ENCODE results near the gene BAD. TPM values are rescaled to one million over a fixed set of nuclear protein-coding genes. Genes with fewer than 3 reads are reported as not detected.

Gene BAD
- total RNA-seq, 4 donors from 2014 or later = 27.8 to 88.0 (median 76.3) TPM

GRCh38 chr11:64263947-64264317 lies 20.5 kb downstream of the BAD start:
- H3K9me3 ChIP-seq = no peaks in the 10 kb centered on the region
- H3K4me3 ChIP-seq = no peak overlapping the region
- no peak overlapping the region for H3K27ac ChIP-seq
- H3K4me1 ChIP-seq = peaks cover 14% of the 10 kb centered on the region in 2 donors
- no peaks in the 10 kb centered on the region for H3K27me3 ChIP-seq
- intact Hi-C loops (cut with DNase I; ENCODE audit: low total_unique reads) = no loop called here
- ATAC-seq (no peak), DNase-seq (no peak)
- H3K36me3 ChIP-seq = peaks cover 0 to 30% of the 10 kb centered on the region in 2 donors
- TF ChIP-seq CTCF (IDR thresholded peaks at IDR 0.05 in 4 of 5, conservative IDR thresholded peaks at IDR 0.05 in 1 of 5) (no peak), POLR2A (IDR thresholded peaks at IDR 0.05) (no peak)
- in situ Hi-C loops (cut with MboI; ENCODE audit: low sequenced_read_pairs in 4 of 4) = no loop called here

- ATAC-seq (no peak), DNase-seq (no peak)
- in situ Hi-C loops (cut with MboI; ENCODE audit: low sequenced_read_pairs in 4 of 4) (no loop called here), intact Hi-C loops (cut with DNase I; ENCODE audit: low total_unique reads) (no loop called here)
- Histone ChIP-seq H3K36me3 (peaks cover 0 to 37% of the 10 kb centered on the region in 2 donors), H3K27ac (no peak overlapping the region), H3K9me3 (no peaks in the 10 kb centered on the region), H3K27me3 (no peaks in the 10 kb centered on the region), H3K4me1 (peaks cover 7% of the 10 kb centered on the region in 2 donors), H3K4me3 (no peak overlapping the region)
- TF ChIP-seq POLR2A (IDR thresholded peaks at IDR 0.05) (no peak), CTCF (IDR thresholded peaks at IDR 0.05 in 4 of 5, conservative IDR thresholded peaks at IDR 0.05 in 1 of 5) (no peak)
Observed at GRCh38 chr11:64263021-64263946, 21.2 kb downstream of the BAD start.

DNA sequence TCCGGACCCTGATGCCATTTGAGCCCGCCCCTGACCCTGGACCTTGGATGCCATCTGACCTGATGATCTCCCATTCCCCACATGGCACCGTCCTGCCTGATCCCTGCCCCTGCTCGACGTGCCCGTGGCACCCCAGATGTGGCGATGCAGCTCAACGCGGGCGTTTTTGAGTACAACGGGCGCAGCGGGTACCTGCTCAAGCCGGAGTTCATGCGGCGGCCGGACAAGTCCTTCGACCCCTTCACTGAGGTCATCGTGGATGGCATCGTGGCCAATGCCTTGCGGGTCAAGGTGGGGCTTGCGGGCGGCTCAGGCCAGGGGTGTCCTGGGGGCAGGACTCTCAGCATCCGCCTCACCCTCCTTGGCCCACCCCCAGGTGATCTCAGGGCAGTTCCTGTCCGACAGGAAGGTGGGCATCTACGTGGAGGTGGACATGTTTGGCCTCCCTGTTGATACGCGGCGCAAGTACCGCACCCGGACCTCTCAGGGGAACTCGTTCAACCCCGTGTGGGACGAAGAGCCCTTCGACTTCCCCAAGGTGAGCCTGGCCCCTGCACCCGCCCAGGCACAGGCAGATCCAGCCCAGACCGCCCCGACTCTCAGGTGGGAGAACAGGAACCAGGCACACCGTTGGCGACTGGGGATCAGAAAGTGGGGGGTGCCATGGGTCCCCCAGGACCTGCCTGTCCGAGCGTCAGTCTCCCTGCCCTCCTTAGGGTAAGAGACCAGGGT lies 22.0 kb downstream of the BAD start:
- DNase-seq (no peak), ATAC-seq (no peak)
- Histone ChIP-seq H3K4me3 (no peak overlapping the region), H3K4me1 (no peaks in the 10 kb centered on the region), H3K27me3 (no peaks in the 10 kb centered on the region), H3K36me3 (peaks cover 0 to 41% of the 10 kb centered on the region in 2 donors), H3K9me3 (no peaks in the 10 kb centered on the region), H3K27ac (no peak overlapping the region)
- intact Hi-C loops (cut with DNase I; ENCODE audit: low total_unique reads) = no loop called here
- in situ Hi-C loops (cut with MboI; ENCODE audit: low sequenced_read_pairs in 4 of 4) = no loop called here
- TF ChIP-seq POLR2A (IDR thresholded peaks at IDR 0.05) (no peak), CTCF (IDR thresholded peaks at IDR 0.05 in 4 of 5, conservative IDR thresholded peaks at IDR 0.05 in 1 of 5) (no peak)

- ATAC-seq = no peak
- peaks cover 0 to 42% of the 10 kb centered on the region in 2 donors for H3K36me3 ChIP-seq
- no peak overlapping the region for H3K4me3 ChIP-seq
- H3K4me1 ChIP-seq = no peaks in the 10 kb centered on the region
- intact Hi-C loops (cut with DNase I; ENCODE audit: low total_unique reads) = no loop called here
- H3K9me3 ChIP-seq = no peaks in the 10 kb centered on the region
- no peaks in the 10 kb centered on the region for H3K27me3 ChIP-seq
- no peak overlapping the region for H3K27ac ChIP-seq
- in situ Hi-C loops (cut with MboI; ENCODE audit: low sequenced_read_pairs in 4 of 4) = no loop called here
- DNase-seq = no peak
- TF ChIP-seq CTCF (IDR thresholded peaks at IDR 0.05 in 4 of 5, conservative IDR thresholded peaks at IDR 0.05 in 1 of 5) (no peak), POLR2A (IDR thresholded peaks at IDR 0.05) (no peak)
Observed at GRCh38 chr11:64261556-64262080, 22.8 kb downstream of the BAD start.
